ENCODE measurements around the gene MMP24.

Gene MMP24

DNA sequence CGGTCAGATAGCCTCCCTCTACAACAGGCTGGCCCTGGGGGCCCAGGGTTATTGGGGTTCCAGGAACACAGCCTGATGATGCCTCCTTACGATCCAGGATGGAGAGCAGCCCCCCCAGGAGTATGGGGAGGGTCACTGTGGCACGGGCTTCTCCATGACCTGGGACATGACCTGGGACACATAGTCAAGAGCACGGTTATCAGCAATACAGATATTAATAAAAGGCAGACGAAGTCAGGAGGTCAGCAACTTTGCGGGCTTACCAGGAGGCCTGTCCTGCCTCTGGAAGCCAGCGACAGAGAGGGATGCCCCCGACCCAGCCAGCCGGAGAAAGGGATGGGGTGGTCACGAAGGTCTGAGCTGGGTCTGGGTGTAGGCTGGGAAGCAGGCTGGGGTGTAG, 50.6 kb downstream of the MMP24 start:
- TF ChIP-seq Cebpa-rat (IDR thresholded peaks at IDR 0.05) = no peak
- Histone ChIP-seq H4K20me1 (peaks cover 12 to 75% (median 46%) of the 10 kb centered on the region in 11 experiments; a peak in 19 of 22 replicates), H3K27ac (peak overlapping the region; percentile 81 to 96 (median 91)), H3K36me3 (peaks cover 55 to 81% (median 75%) of the 10 kb centered on the region in 11 experiments), H3K4me1 (peaks cover 12 to 41% (median 14%) of the 10 kb centered on the region in 10 experiments), H3K4me3 (peak overlapping the region; percentile 64 to 95 (median 84)), H3K4me2 (peak overlapping the region; percentile 86 to 100 (median 96)), H3K27me3 (no peaks in the 10 kb centered on the region), H3K9ac (peak overlapping the region; percentile 88 to 97 (median 93)), H3K9me3 (replicated peaks in 1 of 11) (no peaks in the 10 kb centered on the region)

DNA sequence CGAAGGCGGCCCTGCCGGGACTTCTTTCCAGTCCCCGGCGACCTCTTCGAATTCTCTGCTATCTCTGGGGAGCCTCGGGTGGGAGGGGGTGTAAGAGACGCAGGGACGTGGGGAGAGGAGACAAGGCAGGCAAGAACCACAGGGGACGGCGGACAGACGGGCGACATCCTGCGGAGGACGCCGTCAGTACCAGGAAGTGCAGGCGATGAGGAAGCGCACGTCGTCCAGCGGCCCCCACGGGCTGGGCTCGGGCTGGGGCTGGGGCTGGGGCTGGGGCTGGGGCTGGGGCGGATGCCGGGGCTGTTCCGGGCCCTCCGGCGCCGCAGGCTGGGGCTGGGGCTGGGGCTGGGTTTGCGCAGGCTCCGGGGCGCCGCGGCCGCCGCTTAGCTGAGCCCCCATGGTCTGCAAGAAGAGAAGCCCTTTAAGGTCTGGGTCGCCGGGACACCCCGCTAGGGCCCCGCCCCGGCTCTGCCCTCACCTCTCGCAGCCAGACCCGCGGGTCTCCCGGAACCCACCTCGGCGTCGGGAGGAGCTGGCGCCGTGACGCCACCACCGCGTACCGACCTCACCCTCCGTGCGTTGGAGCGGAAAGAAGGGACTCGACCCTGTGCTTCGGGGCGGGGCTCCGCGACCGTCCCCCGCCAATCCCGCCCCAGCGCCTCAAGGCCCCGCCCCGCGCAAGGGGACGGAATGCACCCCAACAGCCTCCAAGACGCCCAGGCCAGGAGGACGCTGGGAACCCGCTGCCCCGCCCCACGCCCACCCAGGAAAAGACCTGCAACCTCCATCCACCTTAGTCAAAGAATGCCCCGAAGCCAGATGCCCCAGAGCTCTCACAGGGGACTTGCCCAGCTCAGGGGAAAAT, 51.3 kb downstream of the MMP24 start, which contains the start of gene MMP24OS:
TSS of gene MMP24OS (minus strand) at position 592 of the 865 bp plus-strand sequence. CDS start at position 399, 193 bp downstream.
- Histone ChIP-seq H3K36me3 (peaks cover 62 to 83% (median 78%) of the 10 kb centered on the region in 11 experiments), H3K27ac (peak within 1 kb of the TSS; percentile 81 to 96 (median 91)), H3K9me3 (replicated peaks in 1 of 11) (no peaks in the 10 kb centered on the region), H3K9ac (peak within 1 kb of the TSS; percentile 88 to 97 (median 93)), H3K4me3 (peak within 1 kb of the TSS; percentile 64 to 95 (median 84)), H4K20me1 (peaks cover 16 to 78% (median 50%) of the 10 kb centered on the region in 11 experiments; a peak in 19 of 22 replicates), H3K4me2 (peak within 1 kb of the TSS; percentile 86 to 100 (median 96)), H3K27me3 (no peaks in the 10 kb centered on the region), H3K4me1 (peaks cover 11 to 47% (median 17%) of the 10 kb centered on the region in 10 experiments)
- TF ChIP-seq Cebpa-rat (IDR thresholded peaks at IDR 0.05) = no peak

DNA sequence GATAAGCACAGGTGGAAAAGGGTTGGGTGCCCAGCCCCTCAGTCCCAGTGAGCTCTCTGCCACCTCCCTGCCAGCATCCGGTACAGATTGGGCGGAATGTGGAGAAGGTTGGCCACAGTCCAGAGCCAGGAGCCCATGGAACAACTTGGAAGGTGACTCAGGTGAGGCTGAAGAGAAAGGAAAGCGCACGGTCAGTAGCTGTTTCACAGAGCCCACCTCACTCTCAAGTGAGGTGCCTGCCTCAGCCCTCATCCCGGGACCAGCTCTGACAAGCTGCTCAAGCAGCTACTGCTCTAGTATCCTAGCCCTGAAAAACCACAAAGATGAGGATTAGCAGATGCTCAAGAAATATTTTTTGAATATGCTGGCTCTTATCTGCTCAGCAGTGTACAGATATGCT, 52.5 kb downstream of the MMP24 start:
- peak overlapping the region in 3 of 11 experiments; percentile 11 to 96 (median 91); a peak in 3 of 22 replicates for H3K27ac ChIP-seq
- no peaks in the 10 kb centered on the region for H3K9me3 ChIP-seq (replicated peaks in 1 of 11)
- peaks cover 22 to 57% (median 26%) of the 10 kb centered on the region in 10 experiments for H3K4me1 ChIP-seq

DNA sequence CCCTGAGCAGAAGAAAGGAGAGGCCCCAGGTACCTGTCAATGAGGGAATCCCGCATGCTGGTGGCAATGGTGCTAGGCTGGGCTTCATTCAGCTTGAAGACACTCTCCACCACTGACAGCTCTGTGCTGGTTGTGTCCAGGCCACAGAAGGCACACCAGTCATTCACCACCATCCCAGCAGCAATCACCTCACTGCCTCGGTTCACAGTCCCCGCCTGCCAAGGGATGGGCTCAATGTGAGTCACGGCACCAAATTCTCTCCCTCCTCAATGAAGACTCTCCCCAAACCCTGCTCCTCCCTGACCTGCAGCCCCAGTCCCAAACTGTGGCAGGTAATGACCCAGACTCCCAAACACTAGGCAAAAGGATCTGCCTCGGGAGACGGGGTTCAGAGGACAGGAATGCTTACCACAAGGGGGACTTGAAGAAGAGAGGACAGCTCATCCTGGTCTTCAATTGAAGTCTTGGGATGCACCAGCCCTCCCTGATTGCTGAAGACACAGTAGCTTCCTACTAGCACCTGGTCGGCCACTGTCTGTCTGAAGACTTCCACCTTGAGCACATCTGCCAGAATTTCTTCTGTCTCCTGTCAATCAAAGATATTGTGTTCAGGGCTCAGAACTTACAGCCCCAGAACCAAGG, 53.2 kb downstream of the MMP24 start:
- Histone ChIP-seq H3K36me3 (peaks cover 59 to 76% (median 73%) of the 10 kb centered on the region in 11 experiments), H3K27me3 (no peaks in the 10 kb centered on the region), H3K9ac (peak overlapping the region in 8 of 11 experiments; percentile 1 to 41 (median 7); a peak in 5 of 22 replicates), H3K4me2 (no peak overlapping the region), H3K4me3 (no peak overlapping the region), H4K20me1 (peaks cover 21 to 81% (median 55%) of the 10 kb centered on the region in 11 experiments; a peak in 19 of 22 replicates), H3K4me1 (peaks cover 22 to 57% (median 26%) of the 10 kb centered on the region in 10 experiments), H3K27ac (no peak overlapping the region), H3K9me3 (replicated peaks in 1 of 11) (no peaks in the 10 kb centered on the region)
- no peak for TF ChIP-seq Cebpa-rat (IDR thresholded peaks at IDR 0.05)

More for the DNA sequence above, 52.5 kb downstream of the MMP24 start:
- Histone ChIP-seq H3K36me3 (peaks cover 64 to 82% (median 79%) of the 10 kb centered on the region in 11 experiments), H3K9ac (peak overlapping the region in 6 of 11 experiments; percentile 6 to 41 (median 20); a peak in 5 of 22 replicates), H3K4me3 (no peak overlapping the region), H3K27me3 (no peaks in the 10 kb centered on the region), H3K4me2 (peak overlapping the region in 1 of 11 experiments; percentile 73; a peak in 1 of 22 replicates), H4K20me1 (peaks cover 27 to 85% (median 55%) of the 10 kb centered on the region in 11 experiments; a peak in 19 of 22 replicates)
- TF ChIP-seq Cebpa-rat (IDR thresholded peaks at IDR 0.05) = no peak

DNA sequence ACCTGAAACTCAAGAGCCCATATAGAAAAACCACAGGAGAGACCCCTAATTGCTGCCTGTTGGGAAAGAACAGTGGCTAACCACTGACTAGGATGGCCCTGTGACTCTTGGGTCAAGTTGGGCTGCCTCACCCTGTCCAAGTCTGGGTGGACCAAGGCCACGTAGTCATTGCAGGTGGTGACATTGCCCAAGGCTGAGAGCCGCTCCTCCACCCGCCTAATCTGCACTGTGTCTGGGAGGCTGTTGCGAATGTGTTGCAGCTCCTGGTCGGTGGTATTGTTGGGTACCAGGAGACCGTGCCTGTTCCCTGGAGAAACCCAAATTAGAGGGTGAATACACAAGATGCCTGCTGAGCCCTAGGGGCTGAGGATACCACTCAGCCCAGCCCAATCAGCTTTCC, 54.0 kb downstream of the MMP24 start:
- Histone ChIP-seq H3K9me3 (replicated peaks in 1 of 11) (no peaks in the 10 kb centered on the region), H3K9ac (peak overlapping the region in 3 of 11 experiments; percentile 1 to 6 (median 3); a peak in 2 of 22 replicates), H3K27ac (peak overlapping the region in 1 of 11 experiments; percentile 17; a peak in 1 of 22 replicates), H4K20me1 (peaks cover 12 to 78% (median 52%) of the 10 kb centered on the region in 11 experiments; a peak in 18 of 22 replicates), H3K36me3 (peaks cover 50 to 67% (median 64%) of the 10 kb centered on the region in 11 experiments), H3K27me3 (no peaks in the 10 kb centered on the region), H3K4me2 (no peak overlapping the region), H3K4me3 (no peak overlapping the region), H3K4me1 (peaks cover 25 to 58% (median 33%) of the 10 kb centered on the region in 10 experiments)
- TF ChIP-seq Cebpa-rat (IDR thresholded peaks at IDR 0.05) = no peak

DNA sequence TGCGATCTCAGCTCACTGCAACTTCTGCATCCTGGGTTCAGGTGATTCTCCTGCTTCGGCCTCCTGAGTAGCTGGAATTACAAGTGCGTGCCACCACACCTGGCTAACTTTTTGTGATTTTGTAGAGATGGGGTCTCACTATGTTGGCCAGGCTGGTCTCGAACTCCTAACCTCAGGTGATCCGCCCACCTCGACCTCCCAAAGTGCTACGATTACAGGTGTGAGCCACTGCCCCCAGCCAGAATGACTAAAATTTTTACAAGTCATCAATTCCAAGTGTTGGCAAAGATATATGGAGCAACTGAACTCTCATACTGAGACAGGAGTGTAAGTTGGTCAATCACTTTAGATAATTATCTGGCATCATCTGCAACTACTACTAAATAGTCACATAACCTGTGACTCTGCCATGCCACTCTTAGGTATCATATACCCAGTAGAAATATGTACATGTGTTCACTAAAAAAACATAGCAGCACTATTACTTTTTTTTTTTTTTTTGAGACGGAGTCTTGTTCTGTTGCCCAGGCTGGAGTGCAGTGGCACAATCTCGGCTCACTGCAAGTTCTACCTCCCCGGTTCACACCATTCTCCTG, 55.1 kb downstream of the MMP24 start:
- Histone ChIP-seq H3K4me1 (peaks cover 20 to 47% (median 24%) of the 10 kb centered on the region in 10 experiments), H4K20me1 (peaks cover 1 to 68% (median 42%) of the 10 kb centered on the region in 11 experiments; a peak in 18 of 22 replicates), H3K4me3 (no peak overlapping the region), H3K27me3 (no peaks in the 10 kb centered on the region), H3K27ac (no peak overlapping the region), H3K9ac (no peak overlapping the region), H3K9me3 (replicated peaks in 1 of 11) (no peaks in the 10 kb centered on the region), H3K36me3 (peaks cover 39 to 57% (median 53%) of the 10 kb centered on the region in 11 experiments), H3K4me2 (no peak overlapping the region; a peak in 2 of 22 replicates)
- TF ChIP-seq Cebpa-rat (IDR thresholded peaks at IDR 0.05) = no peak

DNA sequence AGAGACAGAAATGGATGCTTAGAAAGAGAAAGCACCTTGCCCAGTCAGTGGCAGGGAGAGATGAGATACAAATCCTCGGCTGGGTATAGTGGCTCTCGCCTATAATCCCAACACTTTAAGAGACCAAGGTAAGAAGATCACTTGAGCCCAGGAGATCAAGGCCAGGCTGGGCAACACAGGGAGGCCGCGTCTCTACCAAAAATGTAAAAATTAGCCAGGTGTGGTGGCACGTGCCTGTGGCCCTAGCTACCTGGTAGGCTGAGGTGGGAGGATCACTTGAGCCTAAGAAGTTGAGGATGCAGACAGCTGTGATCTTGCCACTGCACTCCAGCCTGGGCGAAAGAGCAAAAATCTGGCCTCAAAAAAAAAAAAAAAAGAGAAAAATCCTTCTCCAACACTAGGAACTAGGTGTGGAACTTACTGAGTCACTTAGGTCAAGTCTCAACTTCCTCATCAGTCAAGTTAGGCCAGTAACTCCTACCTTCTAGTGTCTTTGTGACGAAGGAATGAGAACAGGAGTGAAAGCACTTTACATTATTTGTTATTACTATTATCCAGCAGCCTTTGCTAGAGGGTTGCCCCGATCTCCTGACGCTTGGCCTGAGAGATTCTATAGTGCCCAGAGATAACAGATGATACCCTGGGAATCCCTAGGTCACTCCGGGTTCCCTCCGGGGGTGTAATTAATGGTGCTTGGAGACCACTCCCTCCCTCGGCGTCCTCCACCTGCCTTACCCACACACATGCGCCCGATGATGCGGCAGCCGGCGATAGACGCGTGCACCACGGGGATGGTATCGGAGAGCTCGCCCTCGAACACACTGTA, 57.2 kb downstream of the MMP24 start:
- peak overlapping the region; percentile 74 to 99 (median 94) for H3K4me3 ChIP-seq
- H3K27ac ChIP-seq = peak overlapping the region; percentile 75 to 92 (median 86)
- peaks cover 34 to 49% (median 47%) of the 10 kb centered on the region in 11 experiments for H3K36me3 ChIP-seq

More for the DNA sequence above, 57.2 kb downstream of the MMP24 start:
- peaks cover 0 to 55% (median 38%) of the 10 kb centered on the region in 11 experiments; a peak in 16 of 22 replicates for H4K20me1 ChIP-seq
- H3K4me1 ChIP-seq = peaks cover 14 to 38% (median 19%) of the 10 kb centered on the region in 10 experiments
- no peak for TF ChIP-seq Cebpa-rat (IDR thresholded peaks at IDR 0.05)
- H3K9ac ChIP-seq = peak overlapping the region; percentile 86 to 96 (median 93)
- no peaks in the 10 kb centered on the region for H3K27me3 ChIP-seq
- H3K4me2 ChIP-seq = peak overlapping the region; percentile 86 to 99 (median 96)
- H3K9me3 ChIP-seq (replicated peaks in 1 of 11) = no peaks in the 10 kb centered on the region
